MCF 10A (cell line): Measurements from ENCODE around the gene FOXL2. TPM values are rescaled to one million over a fixed set of nuclear protein-coding genes. Genes with fewer than 3 reads are reported as not detected.

Source experiments
- BruUV-seq: library from RNA; stranded (reverse); fragments of 400-500 nt; replicated peaks from 2 replicates; lab custom pipeline; 2021; lab: Mats Ljungman, UMichigan
- CTCF ChIA-PET: fragments of 300-600 bp; sonication (Branson Sonifier 250); formaldehyde crosslinking; extraction: SDS; loops from one replicate; lab custom pipeline; 2021; ENCODE audit warnings: antibody characterized with exemption, inconsistent platforms; lab: Yijun Ruan, JAX
- POLR2A ChIA-PET: fragments of 300-600, 350-650 bp; sonication (Branson Sonifier 250); formaldehyde crosslinking; extraction: SDS; loops from one replicate; lab custom pipeline; 2020; ENCODE audit warnings: antibody characterized with exemption, inconsistent platforms; lab: Yijun Ruan, JAX
- DNase-seq: peaks from one replicate; pipeline ENCODE4 v3.0.0-alpha.2; 2018; ENCODE audit not compliant: unreplicated experiment
- H3K27ac Mint-ChIP-seq: one replicate; pipeline ENCODE4 v1.8.0; 2022; ENCODE audit warnings: mild to moderate bottlenecking, low read depth, mixed read lengths; ENCODE audit not compliant: unreplicated experiment
- H3K27me3 Mint-ChIP-seq: one replicate; pipeline ENCODE4 v1.8.0; 2022; ENCODE audit warnings: mixed read lengths; ENCODE audit not compliant: insufficient read depth, unreplicated experiment
- H3K36me3 Mint-ChIP-seq: one replicate; pipeline ENCODE4 v1.8.0; 2022; ENCODE audit warnings: mild to moderate bottlenecking, moderate library complexity, mixed read lengths; ENCODE audit not compliant: insufficient read depth, unreplicated experiment
- H3K4me1 Mint-ChIP-seq: one replicate; pipeline ENCODE4 v1.8.0; 2022; ENCODE audit warnings: mixed read lengths; ENCODE audit not compliant: insufficient read depth, unreplicated experiment
- H3K4me3 Mint-ChIP-seq: one replicate; pipeline ENCODE4 v1.8.0; 2022; ENCODE audit warnings: mild to moderate bottlenecking, moderate library complexity, mixed read lengths; ENCODE audit not compliant: unreplicated experiment
- H3K9me3 Mint-ChIP-seq: one replicate; pipeline ENCODE4 v1.8.0; 2022; ENCODE audit warnings: mixed read lengths; ENCODE audit not compliant: unreplicated experiment
- intact Hi-C: fragments of 100-400 bp; cut with micrococcal nuclease; formaldehyde crosslinking; loops from 2 replicates; pipeline ENCODE4 v1.14.1; 2022
- total RNA-seq: library from RNA; stranded (reverse); gene quantifications from 2 replicates; pipeline ENCODE4 v1.2.3, GENCODE V29; 2022
- TF ChIP-seq, protein P1 (sequence below): fragments of 200-600 bp; IDR thresholded peaks from one replicate; pipeline ENCODE4 v1.8.0; 2022; ENCODE audit warnings: antibody characterized with exemption, mild to moderate bottlenecking; ENCODE audit not compliant: unreplicated experiment

The FOXL2 gene
- total RNA-seq, 1 experiment from 2014 or later: 0.30 TPM

DNA sequence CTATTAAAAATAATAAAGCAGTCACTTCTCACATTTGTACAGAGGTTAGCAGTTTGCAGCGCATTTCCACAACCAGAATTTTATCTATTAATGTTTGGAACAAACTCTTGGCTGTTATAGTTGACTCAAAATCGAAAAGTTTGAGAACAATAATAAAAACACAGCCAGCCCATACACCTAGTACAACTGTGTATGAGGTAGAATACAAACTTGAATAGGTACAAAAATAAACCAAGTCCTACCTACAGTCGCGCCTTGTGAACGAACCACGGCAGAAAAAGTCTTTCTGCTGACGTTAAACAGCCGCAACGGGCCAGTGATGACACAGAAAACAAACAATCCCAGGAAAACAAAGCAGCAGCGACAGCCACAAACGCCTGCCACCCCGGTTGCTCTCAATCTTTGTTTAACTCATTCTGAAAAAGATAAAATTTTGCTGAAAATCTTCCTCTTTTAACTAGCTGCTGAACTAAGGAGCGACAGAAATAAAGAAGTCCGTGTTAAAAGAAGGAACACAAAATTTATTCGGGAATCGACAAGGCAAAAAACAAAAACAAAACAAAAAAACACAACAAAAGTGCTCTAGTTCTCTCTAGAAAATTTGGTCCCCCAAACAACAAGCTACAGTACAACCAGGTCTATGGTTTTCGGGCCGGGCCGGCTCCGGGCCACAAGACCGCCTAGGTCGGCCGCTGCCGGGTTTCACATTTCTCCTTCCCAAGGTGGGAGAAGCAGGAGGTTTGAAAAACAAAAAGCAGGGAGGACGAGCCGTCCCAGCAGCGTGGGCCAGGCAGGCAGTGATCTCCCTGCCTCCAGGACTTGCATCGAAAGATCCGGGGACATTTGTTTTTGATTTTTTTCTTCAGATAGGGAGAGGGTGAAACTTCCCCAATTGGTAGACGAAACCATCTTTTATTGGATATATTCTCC is 2.9 kb downstream of the FOXL2 start:
- H3K4me1 Mint-ChIP-seq: no peaks in the 10 kb centered on the region
- CTCF ChIA-PET: interaction anchor here (0.6 to 0.7 kb wide), 3 partner anchors 40 to 272 kb away, joined by 3 to 4 read pairs (median 3); no protein-coding TSS in a partner anchor
- intact Hi-C loops: no loop called here
- POLR2A ChIA-PET: interaction anchor here (0.7 kb wide), 1 partner anchor 248 kb away, joined by 3 read pairs; no protein-coding TSS in a partner anchor
- BruUV-seq: no TSS peak
- H3K9me3 Mint-ChIP-seq: no peaks in the 10 kb centered on the region
- H3K4me3 Mint-ChIP-seq: no peak overlapping the region
- H3K27ac Mint-ChIP-seq: no peak overlapping the region
- no peak for DNase-seq
- peaks cover 30% of the 10 kb centered on the region for H3K27me3 Mint-ChIP-seq
- H3K36me3 Mint-ChIP-seq: no peaks in the 10 kb centered on the region
- TF ChIP-seq, protein P1, sequence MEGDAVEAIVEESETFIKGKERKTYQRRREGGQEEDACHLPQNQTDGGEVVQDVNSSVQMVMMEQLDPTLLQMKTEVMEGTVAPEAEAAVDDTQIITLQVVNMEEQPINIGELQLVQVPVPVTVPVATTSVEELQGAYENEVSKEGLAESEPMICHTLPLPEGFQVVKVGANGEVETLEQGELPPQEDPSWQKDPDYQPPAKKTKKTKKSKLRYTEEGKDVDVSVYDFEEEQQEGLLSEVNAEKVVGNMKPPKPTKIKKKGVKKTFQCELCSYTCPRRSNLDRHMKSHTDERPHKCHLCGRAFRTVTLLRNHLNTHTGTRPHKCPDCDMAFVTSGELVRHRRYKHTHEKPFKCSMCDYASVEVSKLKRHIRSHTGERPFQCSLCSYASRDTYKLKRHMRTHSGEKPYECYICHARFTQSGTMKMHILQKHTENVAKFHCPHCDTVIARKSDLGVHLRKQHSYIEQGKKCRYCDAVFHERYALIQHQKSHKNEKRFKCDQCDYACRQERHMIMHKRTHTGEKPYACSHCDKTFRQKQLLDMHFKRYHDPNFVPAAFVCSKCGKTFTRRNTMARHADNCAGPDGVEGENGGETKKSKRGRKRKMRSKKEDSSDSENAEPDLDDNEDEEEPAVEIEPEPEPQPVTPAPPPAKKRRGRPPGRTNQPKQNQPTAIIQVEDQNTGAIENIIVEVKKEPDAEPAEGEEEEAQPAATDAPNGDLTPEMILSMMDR: no peak

DNA sequence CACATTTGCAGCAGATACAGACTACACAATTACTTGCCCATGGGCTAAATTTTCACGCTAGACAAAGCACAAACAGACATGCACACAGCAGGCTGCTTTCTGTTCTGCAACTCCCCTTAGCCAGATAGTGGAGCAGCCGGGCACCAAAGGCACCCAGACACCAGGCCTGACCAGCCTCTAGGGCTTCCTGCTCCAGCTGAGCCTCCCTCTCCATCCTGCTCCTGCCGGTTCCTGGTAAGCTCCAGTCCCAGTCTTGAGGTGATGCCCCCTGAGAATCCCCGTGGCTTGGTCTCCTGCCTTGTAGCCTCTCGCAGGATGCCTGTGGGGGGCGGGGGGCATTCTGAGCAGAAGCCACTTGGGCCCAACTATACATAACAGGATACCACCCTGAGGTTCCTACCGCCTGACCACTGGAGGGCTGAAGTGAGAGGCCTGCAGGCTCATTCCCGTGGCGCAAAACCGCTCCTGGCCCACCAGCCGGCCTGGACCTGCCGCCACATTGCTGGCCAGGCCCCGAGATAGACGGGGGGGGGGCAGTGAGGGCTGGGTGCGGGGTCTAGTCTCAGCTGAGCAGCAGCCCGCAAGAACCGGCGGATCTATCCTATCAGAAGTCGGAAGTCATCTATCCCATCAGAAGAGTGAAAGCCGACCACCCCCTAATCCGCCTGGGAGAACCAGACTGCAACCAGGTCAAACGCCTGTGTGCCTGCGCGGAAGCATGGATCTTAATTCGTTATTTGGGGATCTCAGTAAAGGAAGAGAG is 3.9 kb downstream of the FOXL2 start:
- no peaks in the 10 kb centered on the region for H3K9me3 Mint-ChIP-seq
- BruUV-seq: no TSS peak
- H3K27ac Mint-ChIP-seq: no peak overlapping the region
- TF ChIP-seq, protein P1: no peak
- no peak for DNase-seq
- CTCF ChIA-PET: interaction anchor here (0.6 kb wide), 1 partner anchor 380 kb away, joined by 3 read pairs; no protein-coding TSS in a partner anchor
- H3K4me3 Mint-ChIP-seq: no peak overlapping the region
- POLR2A ChIA-PET: no interaction called here
- H3K36me3 Mint-ChIP-seq: no peaks in the 10 kb centered on the region
- peaks cover 28% of the 10 kb centered on the region for H3K27me3 Mint-ChIP-seq
- H3K4me1 Mint-ChIP-seq: no peaks in the 10 kb centered on the region
- intact Hi-C loops: no loop called here

DNA sequence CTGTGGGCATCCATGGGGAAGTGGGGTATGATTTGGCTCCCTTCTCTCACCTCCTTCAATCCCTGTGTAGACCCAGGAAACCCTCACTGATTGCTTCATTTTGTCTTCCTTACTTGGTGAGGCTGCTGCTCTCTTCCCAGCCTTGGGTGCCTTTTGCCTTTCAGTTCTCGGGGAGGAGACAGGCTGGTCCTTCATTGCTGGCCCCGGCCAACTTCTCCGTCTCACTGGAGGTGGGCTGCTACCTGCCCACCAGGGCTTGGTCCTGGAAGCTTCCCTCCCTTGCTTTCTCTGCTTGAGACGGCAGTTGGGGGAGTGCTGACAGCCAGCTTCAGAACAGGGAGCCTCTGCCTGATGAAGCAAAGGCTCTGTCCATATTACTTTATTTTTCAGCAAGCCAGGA is 4.7 kb downstream of the FOXL2 start:
- no peak overlapping the region for H3K27ac Mint-ChIP-seq
- H3K27me3 Mint-ChIP-seq: peaks cover 28% of the 10 kb centered on the region
- no TSS peak for BruUV-seq
- TF ChIP-seq, protein P1: no peak
- no peaks in the 10 kb centered on the region for H3K36me3 Mint-ChIP-seq
- no peak for DNase-seq
- no peaks in the 10 kb centered on the region for H3K9me3 Mint-ChIP-seq
- no peak overlapping the region for H3K4me3 Mint-ChIP-seq
- intact Hi-C loops: no loop called here
- H3K4me1 Mint-ChIP-seq: no peaks in the 10 kb centered on the region
- CTCF ChIA-PET: interaction anchor here (0.6 kb wide), 1 partner anchor 380 kb away, joined by 3 read pairs; no protein-coding TSS in a partner anchor
- POLR2A ChIA-PET: no interaction called here
